Measurements from ENCODE around the gene ROBO1.
"Not testable (repeated sequence)": the region's sequence is repeated elsewhere in the genome, so short reads cannot be mapped to it uniquely, and the experiment has no call there.

ROBO1 gene

DNA sequence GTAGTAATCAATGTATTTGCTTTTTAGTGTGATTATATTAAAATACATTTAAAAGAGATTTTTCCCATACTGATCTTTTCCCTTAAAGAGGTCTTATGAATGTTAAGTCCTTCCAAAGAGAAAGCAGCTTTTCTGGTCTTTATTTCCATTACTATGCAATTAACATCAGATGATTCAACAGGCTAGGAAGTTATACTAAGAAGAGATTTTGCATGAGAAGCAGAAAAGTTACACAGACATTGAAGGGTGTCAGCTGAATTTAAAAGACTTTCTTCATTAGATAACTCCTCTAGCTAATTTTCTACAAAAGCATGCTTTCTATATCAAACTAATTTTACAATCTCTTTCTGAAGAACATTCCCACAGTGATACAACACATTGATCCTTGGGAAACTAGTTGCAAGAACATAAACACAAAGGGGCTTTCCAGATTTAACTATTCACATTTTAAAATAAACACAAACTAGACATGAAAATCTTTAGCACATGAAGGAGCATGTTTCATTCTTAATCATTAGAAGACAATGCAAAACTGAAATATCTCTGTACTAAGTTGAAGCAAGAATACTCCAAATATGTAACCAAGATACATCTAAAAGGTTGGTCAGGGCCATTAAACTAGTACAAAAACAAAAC, 965.8 kb downstream of the ROBO1 start:
- no peak for DNase-seq (ENCODE audit: low read depth in 2 of 2)

DNA sequence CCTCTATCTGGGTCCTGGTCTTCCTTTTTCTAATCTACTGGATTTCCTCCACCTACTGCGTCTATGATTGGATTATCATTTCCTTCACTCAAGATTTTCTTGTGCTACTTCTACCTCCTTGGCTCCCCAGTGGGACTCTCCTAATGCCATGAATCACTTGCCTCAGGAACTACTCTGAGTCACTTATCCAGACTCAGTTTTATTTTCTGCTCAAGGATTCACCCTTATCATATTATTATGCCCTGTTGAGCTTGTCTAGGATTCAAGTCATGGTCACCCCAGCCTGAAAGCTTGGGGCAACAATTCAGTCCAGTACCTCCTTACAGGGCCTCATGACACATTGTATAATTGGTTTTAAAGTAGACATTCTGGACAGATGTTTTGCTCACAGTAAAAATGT, 968.1 kb downstream of the ROBO1 start:
- DNase-seq (ENCODE audit: low read depth in 2 of 2) = no peak

DNA sequence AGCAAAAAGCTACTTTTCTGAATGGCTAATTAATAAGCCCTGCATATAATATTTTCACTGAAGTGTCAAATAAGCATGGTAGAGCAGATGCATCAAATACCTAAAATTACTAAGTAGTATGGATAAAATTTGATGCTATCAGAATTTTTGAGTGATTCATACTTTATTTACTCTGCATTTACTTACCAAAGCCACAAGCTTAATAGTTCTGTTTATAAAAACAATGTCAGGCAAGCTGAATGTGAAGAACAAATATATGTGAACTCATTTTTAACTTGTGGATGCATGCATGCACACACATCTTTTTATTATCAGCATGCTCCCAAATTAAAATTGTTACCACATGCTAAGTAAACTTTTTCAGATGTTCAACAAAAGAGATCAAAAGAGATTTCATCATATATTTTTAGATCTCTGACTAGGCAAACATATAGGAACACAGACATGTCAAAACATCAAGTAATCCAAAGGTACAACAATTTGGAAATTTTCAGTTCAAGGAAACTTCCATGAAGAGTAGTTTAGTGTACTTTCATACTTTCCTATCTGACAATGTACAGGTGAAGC, 969.4 kb downstream of the ROBO1 start:
- DNase-seq (ENCODE audit: low read depth in 2 of 2) = no peak

DNA sequence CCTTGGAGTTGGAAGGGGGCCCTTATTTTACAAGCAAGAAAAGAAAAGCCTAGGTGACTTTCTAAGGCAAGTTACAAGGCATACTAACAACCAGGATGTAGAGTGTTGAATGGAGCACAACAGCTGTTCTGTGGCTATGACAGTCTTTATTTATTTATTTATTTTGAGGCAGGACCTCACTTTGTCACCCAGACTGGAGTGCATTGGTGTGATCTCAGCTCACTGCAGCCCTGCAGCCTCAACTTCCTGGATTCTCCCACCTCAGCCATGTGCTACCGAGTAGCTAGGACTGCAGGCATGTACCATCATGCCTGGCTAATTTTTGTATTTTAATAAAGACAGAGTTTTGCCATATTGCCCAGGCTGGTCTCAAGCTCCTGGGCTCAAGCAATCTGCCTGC, 973.4 kb downstream of the ROBO1 start:
- DNase-seq (ENCODE audit: low read depth in 2 of 2) = no peak

DNA sequence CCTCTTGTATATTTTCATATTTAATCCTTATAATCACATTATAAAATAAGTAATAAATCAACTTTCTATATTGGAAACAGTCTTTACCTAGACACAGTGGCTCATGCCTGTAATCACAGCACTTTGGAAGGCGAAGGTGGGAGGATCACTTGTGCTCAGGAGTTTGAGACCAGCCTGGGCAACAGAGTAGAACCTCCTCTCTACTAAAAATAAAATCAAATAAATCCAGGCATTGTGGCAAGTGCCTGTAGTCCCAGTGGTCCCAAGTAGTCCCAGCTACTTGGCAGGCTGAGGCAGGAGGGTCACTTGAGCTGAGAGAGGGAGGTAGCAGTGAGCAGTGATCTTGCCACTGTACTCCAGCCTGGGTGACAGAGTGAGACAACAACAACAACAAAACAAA, 975.1 kb downstream of the ROBO1 start:
- DNase-seq (ENCODE audit: low read depth in 2 of 2) = no peak

DNA sequence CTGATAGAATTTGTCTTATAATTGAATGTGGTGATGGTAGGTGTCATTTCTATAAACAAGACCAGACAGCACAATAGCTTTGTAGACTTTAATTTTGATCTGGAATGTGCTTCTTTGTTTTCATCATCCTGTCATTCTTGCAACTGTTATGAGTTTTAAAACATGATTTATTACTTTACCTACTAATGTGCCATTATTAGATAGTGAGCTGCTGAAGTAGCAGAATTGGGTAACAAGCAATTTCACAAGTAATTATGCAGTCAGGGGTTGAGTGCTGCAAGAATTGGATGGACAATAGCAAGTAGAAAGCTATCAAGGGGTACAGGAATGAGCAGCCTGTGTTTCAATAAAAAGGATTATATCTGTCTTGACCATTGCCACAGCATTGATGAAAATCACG, 975.6 kb downstream of the ROBO1 start:
- DNase-seq (ENCODE audit: low read depth in 2 of 2) = no peak

DNA sequence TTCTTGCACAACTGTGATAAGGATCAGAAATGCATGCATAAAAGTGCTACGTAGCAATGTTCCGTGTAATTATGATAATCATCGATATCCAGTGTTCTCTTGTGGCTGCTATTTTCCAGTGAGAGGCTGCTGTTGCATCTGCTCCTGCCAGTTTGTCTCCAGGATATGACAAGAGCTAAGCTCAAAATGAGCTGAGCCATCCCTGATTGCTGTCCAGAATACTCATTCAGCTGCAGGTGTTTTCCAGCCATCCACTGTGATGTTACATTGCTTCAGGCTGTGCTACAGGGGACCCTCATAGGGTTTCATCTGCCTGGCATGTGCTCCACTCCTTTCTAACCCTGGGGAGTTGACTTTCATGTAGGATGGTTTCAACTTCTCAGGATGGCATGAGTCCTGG, 976.0 kb downstream of the ROBO1 start:
- DNase-seq (ENCODE audit: low read depth in 2 of 2) = no peak

DNA sequence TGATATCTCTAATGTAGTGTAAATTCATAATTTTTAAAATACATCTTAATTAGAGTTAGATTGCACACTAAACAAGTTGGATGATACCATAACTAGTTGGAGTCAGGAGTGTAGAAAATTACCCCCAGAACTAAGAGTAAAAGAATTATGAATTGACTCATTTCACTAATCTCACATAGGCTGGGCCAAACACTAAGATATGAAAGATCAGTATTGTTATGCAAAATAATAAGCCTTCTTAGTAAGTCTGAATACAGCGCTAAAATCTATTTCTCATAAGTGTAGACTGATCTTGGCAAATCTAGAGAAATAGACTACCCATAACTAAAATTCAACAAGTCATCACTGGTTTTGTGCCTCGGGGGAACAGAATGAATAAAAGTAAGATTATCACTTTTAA, 979.0 kb downstream of the ROBO1 start:
- no peak for DNase-seq (ENCODE audit: low read depth in 2 of 2)

DNA sequence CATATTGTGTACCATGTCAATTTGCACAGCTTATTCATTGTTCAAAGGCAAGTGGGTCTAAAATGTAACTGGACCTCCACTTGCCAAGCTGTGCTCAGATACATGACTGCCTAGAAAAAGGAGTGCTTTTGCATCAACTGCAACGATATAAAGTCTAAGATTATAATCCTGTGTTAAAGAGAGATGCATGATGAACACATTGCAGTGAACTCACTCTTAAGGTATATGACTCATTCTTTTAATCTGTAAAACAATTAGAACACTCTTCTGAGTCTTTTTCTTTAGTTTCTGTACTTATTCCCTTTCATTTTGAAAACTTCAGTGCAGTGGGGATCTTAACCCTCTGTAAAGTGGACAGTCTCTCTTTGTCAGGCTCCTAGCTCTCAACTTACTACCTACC, 982.8 kb downstream of the ROBO1 start:
- no peak for DNase-seq (ENCODE audit: low read depth in 2 of 2)

DNA sequence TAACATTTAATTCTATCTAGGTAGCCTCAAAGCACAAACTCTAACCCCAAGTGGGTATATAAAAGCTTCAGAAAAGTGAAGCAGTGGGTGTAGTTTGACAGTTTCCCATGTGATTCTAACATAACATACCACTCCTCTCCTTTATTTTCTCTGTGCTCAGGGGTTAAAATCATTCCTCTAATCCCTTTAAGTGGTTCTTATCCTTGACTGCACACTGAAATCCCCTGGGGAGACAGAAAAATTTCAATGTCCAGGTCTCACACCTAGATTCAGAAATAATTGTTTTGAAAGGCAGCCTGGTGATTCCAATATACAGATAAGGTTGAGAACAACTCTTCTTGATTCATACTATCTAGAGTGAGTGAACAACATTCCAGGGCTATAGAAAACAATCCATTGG, 986.4 kb downstream of the ROBO1 start:
- no peak for DNase-seq (ENCODE audit: low read depth in 2 of 2)

DNA sequence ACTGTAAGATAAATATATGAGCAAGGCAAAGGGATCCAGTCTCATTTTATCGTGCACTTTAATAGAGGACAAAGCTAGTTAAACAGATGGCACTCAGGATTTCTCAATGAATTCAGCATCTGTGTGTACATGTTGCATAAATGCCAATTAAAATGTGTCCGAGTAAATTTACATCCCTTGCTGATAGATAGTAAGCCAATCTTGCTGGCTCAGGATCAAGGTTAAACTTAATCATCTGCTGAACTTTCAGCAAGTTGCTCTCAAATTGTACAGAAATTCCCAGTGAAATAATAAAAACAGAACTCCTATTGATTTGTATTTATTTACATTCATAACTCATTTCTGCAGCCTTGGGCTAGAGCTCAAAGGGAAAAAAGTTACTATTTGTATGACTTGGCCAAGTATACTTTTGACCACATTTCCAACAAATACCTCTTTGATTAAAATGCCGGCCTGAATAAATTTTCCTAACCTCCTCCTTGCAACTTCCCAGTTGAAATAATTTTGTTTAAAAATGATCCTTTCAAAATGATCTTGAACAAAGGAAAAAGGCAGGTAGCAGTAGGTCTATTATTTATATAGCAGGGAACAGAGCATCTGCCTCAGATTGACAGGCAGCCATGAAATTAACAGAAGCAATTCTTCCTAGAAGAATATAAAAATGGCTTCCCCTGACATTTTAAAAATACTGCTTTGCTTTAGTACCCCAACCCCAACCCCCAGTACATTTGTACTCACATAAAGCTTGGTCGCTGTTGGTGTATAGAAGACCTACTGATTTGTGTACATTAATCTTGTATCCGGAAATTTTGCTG, 1001.9 kb downstream of the ROBO1 start:
- DNase-seq (ENCODE audit: low read depth in 2 of 2) = no peak

DNA sequence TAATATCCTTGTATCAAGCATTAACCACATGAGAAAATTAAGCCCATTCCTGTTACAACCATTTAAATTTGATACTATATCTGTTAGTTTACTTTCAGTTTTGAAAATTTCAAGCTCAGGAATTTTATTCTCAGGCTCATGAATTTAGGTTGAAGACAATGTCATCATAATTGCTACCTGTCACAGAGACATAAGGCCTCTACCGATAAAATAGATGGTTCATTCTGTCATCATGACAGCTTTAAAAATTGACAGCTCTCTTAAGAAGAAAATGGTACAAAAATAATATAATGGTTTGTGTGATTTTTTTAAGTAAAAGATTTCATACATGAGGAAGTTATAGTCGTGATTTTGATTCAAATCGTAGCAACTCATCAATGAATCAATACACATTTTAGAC, 1003.2 kb downstream of the ROBO1 start:
- no peak for DNase-seq (ENCODE audit: low read depth in 2 of 2)

DNA sequence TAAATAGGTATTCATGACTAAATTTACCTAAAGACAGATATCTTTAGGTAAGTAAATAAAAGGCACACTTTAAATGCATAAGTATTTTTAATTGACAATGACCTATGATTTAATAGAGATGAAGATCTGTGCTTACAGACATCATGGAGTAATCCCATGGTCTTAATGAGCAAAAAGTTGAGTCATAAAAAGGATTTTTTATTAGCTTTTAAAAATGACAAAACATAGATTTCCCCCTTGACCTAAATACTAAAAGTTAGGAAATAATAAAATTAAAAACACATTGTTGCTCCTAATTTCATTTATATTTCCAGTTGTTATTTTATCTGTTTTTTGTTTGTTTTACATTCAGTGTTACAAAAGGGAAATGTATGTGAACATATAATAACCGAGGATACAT, 1005.7 kb downstream of the ROBO1 start:
- DNase-seq (ENCODE audit: low read depth in 2 of 2) = no peak

DNA sequence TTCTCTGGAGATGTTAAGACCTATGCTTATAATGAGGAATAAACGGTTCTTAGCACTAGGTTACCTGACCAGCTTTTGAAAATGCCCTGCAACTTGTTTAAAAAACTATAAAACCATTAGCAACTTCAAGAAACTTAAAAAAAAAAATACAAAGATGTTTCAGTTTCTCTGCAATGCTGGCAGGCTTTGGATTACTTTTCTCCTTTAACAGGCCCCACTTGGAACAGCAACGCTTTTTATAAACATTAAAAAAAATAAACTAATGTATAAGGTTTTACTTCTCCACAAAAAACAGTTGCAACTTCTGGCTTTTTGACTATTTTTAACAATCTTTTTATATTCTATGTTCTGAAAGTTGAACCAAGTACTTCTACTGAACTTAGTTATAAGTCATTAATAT, 1006.7 kb downstream of the ROBO1 start:
- no peak for DNase-seq (ENCODE audit: low read depth in 2 of 2)

DNA sequence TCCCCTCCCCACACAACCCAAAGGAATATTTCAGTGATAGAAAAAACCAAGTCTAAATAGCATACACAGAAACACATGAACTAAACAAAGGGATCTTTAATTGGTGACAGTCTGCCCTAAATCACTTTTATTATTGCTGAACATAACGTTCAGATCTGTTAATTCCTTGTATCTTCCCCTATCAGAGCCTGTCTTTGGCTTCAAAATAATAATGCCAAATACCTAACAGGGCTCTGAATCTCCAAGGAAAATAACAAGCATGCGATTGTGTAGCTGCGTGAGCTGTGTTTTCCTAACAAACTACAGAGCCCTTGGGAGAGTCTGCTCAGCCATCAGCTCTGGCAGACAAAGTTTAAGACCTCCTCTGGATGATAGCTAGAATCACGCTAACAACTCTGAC, 1010.1 kb downstream of the ROBO1 start:
- DNase-seq (ENCODE audit: low read depth in 2 of 2) = no peak

DNA sequence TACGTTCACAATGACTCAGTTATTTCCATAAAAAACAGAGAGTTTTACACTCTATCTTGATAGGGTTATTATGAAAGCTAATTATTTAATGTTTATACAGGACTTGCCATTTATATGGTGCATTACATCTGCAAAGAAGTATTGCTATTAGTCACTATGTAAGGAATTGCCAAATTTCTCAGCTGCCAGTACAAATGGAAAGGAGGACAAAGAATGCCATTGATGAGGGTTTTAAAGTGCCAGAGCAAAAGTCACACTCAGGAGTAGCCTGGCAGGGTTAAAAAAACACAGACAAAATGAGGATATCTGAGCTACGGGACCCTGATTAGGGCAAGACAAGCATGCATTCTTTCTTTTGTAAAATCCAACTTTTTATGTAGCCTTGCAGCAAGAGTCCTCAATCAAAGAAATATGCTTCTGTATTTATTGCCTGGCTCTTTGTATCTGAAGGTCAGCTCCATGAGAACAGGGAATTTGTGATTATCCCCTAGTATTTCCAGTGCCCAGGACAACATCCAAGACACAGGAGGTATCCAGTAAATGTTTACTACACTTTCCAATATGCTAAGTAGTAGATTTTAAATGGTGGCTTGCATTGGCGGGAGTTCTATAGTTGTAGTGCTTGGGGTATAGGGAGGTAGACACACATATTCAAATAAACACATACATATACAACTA, 1013.6 kb downstream of the ROBO1 start:
- DNase-seq (ENCODE audit: low read depth in 2 of 2) = no peak

DNA sequence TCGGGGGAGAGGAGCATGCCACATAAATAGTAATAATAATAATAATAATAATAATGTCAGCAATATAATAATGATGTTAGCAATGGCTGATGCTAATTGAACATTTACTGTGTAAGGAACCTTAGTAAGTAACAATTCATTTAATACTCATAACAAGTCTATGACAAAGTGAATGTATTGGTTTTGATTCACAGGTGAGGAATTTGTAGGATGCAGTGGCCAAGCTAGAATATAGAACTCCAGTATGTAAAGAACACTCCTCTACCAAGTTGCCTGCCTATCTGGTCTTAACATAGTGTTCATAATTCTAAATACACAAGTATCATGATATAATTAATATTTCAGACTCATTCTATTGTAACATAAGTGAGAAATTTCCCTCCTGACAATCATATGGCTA, 1016.5 kb downstream of the ROBO1 start:
- no peak for DNase-seq (ENCODE audit: low read depth in 2 of 2)

DNA sequence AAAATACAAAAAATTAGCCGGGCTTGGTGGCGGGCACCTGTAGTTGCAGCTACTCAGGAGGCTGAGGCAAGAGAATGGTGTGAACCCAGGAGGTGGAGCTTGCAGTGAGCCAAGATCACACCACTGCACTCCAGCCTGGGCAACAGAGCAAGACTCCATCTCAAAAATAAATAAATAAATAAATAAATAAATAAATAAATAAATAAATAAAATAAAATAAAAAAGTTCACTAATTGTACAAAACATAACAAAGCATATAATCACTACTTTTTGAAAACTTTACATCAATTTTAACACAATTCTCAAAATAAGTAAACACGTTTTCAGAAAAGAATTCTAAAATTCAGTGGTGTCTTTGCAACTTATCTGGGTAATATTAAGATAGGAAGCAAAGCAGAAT, 1017.5 kb downstream of the ROBO1 start:
- not testable (repeated sequence) for DNase-seq (ENCODE audit: low read depth in 2 of 2)

DNA sequence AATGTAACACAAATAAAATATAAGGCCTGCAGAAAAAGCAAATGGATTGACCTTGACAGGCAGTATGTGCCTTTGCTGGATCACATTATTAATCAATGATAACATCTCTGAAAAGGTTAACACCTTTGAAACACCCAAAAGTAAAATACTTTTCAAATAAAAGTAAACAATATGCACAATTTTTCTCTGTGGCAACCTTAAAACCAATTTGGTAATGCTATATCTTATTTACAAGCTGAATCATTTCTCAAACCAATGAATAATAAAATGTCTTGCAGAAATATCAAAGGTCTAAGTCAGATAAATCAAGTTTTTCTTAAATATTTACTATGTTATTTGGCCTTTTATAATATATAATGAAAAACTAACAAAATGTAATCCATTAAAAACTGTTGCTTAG, 1018.7 kb downstream of the ROBO1 start:
- no peak for DNase-seq (ENCODE audit: low read depth in 2 of 2)

DNA sequence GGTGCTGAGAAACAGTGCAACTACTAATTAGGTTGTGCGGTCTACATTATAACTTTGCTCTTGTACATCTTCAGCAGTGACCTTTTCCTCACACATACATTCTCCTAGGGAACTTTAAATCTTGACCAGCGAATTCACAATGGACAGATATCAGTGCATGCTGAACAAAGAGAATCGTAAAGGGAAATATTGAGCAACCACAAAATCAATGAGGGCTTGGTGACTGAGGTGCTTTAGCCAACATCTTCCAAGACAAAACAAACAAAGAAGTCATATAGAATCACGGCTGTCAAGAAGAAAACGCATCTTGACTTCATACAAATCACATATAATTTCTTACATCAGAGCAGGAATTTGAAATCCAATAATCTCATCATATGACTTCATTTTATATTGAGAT, 1022.0 kb downstream of the ROBO1 start:
- no peak for DNase-seq (ENCODE audit: low read depth in 2 of 2)

DNA sequence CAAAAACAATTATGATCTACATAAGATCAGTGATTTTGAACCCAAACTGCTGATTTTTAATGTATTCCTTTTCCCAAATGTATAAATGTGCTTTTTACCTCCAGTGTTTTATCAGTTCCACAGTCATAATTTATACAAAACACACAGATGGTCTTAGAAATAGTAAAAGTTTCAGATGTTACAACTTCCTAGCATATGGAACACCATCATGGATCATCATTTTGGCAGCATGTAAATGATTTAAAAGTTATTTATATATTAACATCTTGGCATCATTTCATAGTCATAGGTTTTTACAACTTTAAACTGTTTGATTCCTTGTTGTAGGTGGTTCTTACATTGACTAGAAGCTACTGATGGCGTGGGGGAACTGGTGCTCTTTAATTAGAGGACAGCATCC, 1025.3 kb downstream of the ROBO1 start:
- no peak for DNase-seq (ENCODE audit: low read depth in 2 of 2)

DNA sequence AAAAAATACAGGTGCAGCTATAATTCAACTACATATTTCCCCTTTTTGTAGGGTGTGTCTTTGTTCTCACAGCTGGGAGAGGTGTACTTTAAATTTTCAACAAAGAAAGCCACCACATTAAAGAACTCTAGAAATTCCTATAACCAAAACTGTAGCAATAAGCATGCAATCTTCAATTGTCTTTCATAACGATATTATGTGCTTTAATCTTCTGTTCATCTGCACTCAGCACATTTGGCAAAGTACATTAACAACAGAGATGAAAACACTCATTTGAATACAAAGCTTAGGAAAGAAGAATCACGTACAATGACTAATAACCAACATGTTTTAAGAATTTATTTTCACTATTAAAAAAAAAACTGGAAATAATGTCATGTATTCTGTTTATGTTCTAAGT, 1025.8 kb downstream of the ROBO1 start:
- DNase-seq (ENCODE audit: low read depth in 2 of 2) = no peak

Data from stimulated activated CD4-positive, alpha-beta T cell treated with anti-CD3 and anti-CD28 coated beads, Interleukin-15, amount 100 ng/mL, for 48 hours (primary cell).